DMS53 treated with DMSO at 0.1 percent for 48 hours (cell line): ENCODE results near the gene MUC13.

ENCODE experiments used
- DNase-seq: peaks from one replicate; lab custom pipeline; 2025; ENCODE audit not compliant: unreplicated experiment; lab: John Stamatoyannopoulos, UW

Gene MUC13

DNA sequence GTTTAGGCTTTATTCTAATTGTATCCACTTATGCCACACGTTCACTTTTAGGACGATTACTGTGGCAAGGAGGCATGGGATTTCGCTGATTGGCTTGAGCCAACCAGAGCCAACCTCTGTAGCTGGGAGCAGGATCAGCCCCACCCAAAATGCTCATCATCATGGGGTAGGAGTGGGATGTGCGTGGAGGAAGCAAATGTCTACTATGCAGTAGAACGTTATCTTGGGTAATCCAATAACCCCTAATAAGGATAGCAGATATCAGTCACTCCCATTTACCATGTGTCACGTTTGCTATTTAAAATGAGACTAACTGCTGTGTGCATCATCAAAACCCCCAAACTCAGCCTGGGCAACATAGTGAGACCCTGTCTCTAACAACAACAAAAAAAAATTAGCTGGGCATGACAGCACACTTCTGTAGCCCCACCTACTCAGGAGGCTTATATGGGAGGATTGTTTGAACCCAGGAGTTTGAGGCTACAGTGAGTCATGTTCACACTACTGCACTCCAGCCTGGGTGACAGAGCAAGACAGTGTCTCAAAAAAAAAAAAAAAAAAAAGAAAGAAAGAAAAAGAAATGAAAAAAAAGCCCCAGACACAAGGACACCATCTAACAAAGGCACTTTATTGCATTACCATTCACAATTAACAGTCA, 29.6 kb downstream of the MUC13 start:
- no peak for DNase-seq

DNA sequence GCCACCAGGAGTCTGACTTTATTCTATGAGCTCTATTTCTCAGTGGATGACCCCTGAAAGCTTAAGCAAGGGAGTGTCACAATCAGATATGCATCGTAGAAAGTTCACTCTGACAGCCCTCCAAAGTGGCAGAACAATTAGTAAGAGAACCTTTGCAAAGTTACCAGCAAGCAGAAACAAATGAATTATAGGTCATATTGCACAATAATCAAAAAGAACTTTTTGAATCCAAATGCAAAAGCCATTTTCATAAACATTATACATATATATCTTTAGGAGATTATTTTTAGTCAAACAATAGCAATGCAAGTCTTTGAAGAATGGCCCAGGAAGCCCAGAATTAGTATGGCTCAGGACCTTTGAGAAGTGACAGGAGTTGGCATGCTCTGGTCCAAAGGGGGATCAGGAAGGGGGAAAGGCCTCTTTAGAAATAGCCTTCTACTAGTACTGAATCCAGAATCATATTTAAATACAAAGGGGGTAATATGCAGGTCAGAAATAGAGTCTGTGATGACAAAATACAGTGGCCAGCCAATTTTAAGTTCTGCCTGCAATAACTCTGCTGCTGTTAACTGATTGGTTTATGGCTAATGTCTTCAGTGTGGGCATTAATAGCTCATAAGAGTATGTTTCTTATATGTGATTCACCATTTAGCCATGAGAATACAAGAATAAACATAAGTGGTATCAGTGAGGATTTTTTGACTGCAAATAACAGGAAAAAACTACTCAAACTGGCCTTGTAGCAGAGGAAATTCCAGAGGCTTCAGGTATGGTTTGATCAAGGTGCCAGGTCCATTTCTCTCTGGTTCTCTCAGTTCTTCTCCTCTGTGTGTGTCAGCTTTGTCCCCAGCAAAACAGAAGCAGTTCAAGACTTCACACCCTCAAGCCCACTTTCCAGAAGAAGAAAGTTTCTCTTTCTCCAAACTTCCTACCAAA, 30.4 kb downstream of the MUC13 start:
- DNase-seq, result no peak

DNA sequence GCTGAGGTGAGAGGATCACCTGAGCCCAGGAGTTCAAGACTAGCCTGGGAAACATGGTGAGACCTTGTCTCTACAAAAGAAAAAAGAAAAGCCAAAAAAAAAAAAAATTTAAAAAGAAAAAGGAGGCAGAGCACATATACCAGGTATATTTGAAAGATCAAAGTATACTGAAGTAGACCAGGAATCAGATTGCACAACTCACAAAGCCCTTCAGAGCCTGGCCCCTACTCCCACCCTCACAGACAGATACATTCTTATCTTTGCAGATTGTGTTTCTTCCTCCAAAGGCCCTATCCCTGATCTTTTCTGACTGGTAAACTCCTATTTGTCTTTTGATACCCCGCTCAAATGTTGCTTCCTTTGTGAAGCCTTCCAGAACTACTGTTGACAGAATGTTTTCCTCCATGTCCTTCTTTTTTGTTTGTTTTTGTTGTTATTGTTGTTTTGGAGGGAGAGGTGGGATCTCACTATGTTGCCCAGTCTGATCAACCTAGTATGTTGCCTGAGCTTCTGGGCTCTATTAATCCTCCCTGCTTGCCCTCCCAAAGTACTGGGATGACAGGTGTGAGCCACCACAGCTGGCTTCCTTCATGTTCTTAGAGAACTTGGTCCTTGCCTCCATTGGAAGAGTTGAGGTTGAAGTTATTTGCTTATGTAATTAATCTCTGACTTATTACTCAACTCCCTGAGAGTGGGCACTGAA, 37.6 kb downstream of the MUC13 start:
- no peak for DNase-seq

DNA sequence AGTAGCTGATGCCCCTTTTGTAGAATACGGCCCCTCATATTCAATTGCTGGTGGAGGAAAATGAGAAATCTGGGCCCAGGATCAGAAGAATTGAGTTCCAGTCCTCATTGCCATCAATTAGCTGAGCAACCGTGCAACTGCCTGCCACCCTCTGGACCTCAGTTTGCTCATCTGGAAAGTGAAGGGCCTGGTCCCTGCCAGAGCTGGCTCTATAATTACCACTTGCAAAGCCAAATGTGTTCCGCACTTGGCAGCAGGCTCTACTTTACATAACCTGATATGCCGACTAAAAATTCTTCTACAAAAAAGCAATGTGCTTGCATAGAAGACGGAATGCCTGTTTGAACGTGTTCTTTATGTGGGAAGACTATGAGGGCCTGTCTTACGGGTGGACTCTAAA, 38.8 kb downstream of the MUC13 start:
- DNase-seq, result no peak

DNA sequence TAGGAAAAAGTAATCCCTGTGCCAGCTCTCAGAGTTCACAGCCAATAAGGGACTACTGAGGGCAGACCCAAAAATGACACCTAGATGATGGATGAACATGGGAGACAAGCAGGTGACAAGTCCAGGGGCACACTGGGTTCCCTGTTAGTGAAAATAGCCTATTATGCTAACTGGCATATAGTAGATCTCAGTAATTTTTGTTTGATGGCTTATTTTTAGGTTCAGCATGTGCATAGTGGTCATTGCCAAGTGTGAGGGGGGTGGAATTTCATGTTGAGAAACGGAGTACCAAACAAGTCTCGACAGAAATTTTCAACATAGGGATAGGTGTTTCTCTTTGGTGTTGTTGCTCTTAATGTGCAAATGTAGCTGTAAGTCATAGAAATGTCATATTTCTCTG, 41.0 kb downstream of the MUC13 start:
- no peak for DNase-seq

DNA sequence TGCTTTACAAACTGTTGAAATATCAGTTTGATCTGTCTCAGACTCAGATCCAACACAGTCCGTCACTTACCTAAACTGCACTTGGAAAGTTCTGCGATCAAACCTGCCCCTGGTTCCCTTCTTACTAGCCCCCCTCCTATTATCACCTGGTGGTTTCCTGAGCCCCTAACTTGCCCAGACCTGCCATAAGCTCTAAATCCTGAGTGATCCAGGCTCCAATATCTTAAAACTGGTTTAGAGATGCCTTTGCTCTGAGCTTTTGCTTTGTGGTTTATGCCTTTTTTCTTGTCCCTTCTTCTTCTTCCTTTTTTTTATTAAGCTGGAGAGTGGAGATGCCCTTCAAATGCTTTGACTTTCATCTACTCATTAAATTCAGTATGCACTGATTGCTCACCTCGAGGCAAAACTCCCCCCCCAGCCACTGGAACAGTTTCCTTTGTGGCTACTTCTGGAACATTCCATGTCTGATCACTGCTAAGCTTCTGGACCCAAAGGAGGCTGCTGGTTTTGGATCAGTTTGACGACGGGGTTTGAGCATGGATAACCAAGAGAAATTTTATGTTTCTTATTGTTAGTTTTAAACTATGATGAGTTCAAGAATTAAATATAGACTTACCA, 43.9 kb downstream of the MUC13 start:
- no peak for DNase-seq

DNA sequence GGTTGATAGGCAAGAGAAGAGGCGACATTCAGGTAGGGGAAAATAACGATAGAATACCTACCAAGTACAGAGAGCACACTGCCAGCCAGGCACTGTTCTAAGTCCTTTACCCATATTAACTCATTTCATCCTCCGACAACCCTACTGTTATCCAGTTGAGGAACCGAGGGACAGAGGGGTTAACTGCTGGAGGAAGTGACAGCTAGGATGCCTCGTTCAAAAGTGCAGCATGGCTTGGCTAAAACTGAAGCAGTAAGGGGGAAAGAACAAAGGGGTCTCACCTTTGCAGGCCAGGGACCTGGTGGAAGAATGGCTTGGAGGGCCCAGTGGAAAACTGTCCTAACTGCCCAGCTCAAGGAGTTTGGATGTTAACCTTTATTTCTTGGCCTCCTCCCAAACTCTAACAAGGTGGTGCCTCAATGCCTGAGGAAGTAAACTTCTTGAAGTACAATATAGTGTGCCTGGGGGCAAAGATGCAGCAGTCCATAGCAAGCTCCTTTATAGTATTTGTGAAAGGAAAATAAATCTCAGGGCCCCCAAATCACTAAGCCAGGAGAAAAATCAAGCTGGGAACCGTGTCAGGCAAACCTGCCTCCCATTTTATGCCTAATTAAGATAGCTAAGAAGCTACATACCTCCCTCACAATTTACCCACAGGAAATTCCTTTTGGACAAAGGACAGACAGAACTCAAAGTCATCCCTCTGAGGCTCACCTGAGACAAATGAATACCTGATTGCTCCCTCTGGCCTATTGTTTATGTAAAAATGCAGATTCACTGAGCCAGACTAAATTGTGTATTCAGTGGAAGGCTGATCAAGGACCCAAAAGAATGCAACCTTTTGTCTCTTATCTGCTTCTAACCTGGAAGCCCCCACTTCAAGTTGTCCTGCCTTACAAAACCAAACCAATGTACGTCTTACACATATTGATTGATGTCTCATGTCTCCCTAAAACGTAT, 45.8 kb downstream of the MUC13 start:
- DNase-seq, result no peak

DNA sequence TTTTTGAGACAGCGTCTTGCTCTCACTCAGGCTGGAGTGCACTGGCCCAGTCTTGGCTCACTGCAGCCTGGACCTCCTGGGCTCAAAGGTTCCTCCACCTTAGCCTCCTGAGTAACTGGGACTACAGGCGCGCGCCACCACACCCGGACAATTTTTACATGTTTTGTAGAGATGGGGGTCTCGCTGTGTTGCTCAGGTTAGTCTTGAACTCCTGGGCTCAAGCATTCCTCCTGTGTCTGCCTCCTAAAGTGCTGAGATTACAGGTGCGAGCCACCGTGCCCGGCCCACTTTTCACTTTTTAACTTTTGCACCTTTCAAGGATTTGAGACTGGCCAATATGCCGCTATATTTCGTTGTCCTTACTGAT, 46.6 kb downstream of the MUC13 start:
- no peak for DNase-seq

DNA sequence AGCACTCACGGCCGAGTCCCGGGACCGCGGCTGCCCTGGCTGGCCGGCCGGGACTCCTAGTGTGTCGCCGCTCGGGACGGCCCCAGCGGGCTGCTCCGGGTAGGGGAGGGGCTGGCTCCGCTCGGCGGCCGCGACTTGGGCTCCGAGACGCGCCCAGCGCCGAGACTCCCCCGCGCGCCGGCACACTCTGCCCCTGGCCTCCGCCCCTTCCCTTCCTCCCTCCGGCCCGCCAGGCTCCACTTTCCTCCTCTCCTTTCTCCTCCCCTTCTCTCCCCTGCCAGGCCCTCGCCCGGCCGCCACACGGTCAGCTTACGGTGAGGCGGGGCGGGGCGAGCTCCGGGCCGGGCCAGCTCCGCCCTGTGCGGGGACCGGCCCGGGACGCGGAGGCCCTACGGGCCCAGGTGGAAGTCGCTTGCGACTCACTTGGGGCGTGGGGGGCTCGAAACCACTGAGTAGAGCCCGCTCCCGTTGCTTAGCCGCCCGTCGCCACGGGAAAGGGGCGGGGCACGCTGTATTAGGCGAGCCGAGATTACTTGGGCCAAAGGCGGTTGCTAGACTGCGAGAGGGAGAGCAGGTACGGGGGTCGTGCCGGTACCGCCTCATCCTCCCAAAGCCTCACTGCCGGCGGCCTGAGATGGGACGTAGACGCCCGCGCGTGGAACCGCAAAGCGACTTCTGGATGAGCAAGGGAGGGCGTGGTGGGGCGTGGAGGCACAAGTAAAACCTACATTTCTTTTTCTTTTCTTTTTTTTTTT, 47.2 kb downstream of the MUC13 start, which contains the start of gene ITGB5:
Gene ITGB5, minus strand, starts transcription at position 189 of the 755 bp plus-strand sequence. CDS start 365 bp downstream, outside the sequence.
- peak; percentile 44 for DNase-seq

DNA sequence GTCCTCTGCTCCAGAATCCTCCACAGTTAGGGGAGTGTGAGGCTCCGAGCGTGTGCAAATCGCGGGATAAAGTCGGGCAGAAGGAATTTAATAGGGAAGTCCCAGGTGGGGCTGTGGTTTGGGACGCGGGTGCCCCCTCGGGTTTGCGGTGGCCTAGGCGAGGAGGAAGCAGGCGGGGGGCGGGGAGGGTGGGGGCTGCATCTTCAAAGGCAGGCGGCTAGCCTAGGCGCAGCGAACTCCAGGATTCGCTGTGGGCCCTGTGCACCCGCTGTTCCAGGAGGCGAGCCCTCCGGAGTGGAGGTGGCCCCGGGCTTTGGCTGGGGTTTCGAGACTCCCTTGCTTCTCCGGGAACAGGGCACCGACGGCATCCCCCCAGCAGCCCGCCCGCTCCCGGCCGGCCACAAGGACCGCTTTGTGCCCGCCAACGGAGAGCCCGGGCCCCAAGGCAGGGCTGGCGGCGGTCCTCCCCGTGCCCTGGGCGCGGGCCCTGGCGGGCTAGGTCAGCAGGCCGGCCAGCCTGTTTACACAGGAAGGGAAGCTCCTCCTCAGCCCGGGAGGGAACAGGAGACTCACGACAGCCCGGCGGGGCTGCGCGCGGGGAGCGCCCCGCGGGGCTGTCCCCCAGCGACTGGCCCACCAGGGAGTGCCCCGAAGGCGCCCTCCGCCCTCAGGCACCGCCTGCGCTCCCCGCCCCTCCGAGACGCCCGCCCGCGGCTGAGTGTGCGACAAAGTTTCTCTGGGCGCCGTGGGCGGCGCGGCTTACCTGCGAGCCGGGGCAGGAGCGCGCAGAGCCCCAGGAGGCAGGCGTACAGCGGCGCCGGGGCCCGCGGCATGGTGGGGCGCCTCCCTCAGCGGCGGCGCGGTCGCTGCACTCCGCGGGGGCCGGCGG, 48.1 kb downstream of the MUC13 start:
- no peak for DNase-seq

DNA sequence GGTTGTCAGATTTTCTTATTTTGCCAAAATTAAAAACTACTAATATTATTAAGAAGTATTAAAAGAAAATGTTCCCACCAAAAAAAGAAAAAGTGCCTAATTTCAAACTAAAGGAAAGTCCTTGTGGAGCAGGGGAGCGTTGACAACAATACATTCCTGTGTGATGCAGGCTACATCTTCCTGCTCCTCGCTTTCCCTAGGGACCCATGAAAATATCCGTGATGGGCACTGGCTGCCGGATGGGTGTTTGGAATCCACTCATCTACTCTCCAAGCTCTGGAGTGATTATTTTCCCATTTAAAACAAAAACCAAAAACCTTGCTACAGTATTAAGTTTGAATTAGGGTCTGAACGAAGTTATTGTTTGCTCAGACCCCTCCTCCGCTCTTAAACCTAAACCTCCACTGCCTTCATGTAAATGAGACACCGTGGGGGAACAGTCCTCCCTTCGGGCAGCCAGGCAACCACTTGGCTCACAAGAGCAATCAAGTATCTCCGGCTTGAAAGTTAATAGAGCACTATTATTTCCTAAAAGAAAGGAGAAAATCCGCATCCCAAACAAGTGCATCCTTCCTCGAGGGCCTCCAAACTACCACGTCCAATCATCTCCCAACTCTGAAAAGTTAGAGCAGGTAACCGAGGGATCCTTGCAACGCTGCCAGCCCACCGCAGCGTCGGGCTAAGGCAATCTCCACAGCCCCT, 48.9 kb downstream of the MUC13 start:
- DNase-seq, result no peak

DNA sequence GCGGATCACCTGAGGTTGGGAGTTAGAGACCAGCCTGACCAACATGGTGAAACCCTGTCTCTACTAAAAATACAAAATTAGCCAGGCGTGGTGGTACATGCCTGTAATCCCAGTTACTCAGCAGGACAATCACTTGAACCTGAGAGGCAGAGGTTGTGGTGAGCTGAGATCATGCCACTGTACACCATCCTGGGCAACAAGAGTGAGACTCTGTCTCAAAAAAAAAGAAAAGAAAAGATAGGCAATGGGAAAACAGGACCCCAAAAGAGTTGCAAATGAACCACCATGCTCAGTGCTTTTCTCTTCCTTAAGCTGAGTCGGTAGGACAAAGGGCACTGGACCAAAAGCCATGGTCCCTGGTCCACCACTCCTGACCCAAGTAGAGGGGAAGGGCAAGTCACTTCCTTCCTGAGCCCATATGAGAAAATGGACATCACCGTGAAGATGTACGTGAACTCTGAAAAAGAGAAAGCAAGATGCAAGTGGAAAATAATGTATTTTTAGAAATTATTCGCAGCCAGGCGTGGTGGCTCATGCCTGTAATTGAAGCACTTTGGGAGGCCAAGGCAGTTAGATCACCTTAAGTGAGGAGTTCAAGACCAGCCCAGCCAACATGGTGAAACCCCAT, 50.0 kb downstream of the MUC13 start:
- no peak for DNase-seq

DNA sequence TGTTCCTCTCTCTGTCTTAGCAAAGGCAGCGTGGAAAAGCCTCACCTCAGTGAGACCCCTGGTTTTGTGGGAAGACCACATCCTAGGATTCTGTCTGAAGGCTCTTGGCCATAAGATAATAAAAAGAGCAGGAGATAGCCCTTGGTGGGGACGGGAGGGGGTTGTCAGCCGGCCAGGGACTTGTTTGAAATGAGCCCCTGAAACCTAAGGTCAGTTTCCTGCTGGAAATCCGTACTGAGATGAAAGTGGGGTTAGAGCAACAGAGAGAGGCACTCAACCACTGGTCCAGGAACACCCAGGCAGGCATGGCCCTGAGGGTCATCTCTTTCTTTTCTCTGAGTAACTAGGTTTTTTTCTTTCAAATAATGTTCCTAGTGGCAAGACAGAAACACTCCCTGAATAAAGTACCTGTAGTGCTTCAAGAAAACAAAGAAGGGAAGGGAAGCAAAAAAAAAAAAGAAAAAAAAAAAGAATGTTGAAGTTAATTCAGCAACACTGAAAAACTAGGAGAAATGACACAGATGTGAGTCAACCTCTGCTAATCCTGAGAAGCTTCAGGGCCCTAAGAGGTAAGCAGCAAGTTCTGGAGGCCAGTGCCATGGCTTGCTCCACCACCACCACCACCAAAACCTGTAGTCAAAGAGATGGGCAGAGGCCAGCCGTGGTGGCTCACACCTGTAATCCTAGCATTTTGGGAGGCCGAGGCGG, 50.6 kb downstream of the MUC13 start:
- DNase-seq, result no peak

DNA sequence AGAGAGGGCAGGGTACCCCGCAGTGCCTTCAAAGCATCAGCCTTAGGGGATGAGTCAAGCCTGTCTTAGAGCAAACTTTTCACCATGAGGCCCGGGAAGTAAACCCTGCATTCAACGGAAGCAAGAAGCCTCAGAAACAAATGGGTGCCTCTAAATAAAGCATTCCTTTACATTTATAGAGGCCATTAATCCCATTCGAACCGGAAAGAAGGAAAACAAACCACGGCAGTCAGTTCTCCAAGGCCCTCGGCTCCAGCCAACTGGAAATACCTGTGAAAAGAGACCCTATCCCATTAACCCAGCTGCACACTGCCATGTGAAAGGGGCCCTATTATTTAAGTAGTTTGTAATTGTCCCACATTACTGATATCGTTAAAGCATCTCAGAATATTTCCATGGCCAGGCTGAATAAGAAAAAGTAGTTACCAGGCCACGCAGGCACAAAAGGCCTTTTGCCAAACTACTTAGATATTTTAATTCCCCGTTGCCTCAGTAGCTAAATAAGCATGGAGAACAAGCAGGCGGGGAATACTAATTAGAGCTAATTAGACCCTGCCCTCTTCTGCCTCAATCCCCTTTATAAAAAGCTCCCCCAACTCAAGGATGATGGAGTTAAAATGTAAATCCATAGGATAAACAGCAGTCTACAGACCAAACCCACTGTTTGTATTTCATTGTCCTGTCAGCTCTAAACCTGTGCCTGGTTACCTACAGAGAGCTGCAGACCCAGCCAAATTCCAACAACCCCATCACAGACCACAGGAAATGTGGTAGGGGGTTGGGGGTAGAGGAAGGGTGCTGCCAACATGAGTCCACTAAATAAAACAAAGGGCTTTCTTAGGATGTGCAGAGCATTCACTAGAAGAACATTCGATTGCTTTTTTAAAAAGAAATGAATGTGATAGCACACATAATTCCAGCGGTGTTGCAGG, 51.5 kb downstream of the MUC13 start:
- no peak for DNase-seq

DNA sequence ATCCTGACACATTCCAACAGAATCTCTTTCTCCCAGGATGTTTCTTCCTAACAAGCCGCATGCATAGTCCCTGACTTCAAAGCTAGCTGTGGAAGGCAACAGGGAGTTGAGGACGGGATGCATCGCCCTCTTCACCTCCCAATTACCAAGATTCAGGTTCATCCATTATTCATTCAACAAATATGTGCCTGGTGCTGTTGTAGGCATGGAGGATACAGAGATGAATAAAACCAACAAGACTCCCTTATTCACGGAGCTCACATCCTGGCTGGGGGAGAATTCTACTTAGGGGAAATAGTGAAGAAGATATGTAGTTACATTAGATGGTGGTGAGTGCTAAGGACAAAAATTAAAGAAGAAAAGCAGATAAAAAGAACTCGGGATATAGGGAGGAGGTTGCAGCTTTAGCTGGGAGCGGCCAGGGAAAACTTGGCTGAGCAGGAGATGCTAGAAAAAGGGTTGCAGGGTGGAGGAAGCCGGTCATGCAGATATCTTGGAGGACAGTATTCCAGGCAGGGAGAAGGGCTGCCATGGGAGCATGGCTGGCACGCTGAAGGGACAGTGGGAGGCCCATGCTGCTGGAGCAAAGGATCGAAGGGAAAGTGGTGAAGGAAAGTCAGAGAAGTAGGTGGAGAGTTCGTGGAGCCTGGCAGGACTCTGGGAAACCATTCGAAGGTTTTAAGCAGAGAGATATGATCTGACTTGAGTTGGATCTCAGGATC, 52.4 kb downstream of the MUC13 start:
- DNase-seq, result no peak
